ENCODE results near the gene KLHDC1. TPM values are rescaled to one million over a fixed set of nuclear protein-coding genes. Genes with fewer than 3 reads are reported as not detected.
"Not testable (repeated sequence)": the region's sequence is repeated elsewhere in the genome, so short reads cannot be mapped to it uniquely, and the experiment has no call there.

The KLHDC1 gene
- total RNA-seq, 2 donors from 2014 or later = 1.7 to 2.4 TPM

DNA sequence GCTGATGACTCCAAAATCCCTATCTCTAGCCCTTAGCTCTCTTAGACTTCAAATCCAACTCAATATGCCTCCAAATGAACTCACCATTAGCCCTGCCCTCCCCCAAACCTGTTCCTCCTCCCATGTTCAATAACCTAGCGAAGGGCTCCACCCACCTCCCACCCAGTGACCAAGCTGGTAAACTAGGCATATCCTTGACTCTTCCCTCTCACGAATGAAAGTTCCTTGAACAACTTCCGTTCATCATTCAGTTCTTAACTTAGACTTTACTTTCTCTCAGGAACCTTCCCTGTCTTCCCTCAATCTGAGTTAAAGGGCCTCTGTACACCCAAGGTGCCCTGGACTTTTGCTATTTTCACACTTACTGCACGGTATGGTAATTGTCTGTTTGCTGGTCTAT, 1.9 kb upstream of the KLHDC1 start:
- no peaks in the 10 kb centered on the region for H3K27me3 Mint-ChIP-seq
- ATAC-seq = no peak
- DNase-seq (ENCODE audit: low spot score) = no peak
- H3K36me3 Mint-ChIP-seq = peaks cover 5% of the 10 kb centered on the region
- no peak overlapping the region for H3K4me3 Mint-ChIP-seq
- no peaks in the 10 kb centered on the region for H3K9me3 Mint-ChIP-seq
- H3K27ac Mint-ChIP-seq = peak overlapping the region in 1 of 2 donors; percentile 5
- peaks cover 28 to 35% of the 10 kb centered on the region in 2 donors for H3K4me1 Mint-ChIP-seq (ENCODE audit: low read depth in 2 of 2)

DNA sequence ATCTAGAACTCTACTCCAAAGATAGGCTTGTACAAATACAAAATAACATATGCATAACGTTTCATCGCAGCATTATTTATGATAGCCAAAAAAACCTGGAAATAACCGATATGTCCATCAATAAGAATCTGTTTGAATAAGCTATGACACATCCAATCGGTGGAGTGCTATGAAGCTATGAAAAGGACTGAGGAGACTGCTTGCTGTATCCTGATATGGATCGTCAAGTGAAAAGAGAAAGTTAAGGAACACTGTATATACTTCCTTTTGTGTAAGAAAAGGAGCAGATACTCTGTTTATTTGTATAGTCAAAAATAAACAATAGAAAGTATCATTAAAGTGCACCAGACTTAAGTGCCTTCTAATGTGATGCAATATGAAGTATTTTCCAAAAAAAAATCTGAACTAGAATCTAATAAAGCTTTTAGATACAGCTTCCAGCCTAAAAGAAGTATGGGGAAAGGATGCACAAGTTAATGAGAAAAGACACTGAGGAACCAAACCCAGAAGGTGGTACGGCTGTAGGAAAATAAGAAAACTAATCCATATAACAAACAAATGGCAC, 645 bp upstream of the KLHDC1 start:
- Mint-ChIP-seq H3K27ac (peak overlapping the region; percentile 70 to 85), H3K4me3 (peak overlapping the region; percentile 80), H3K4me1 (ENCODE audit: low read depth in 2 of 2) (peaks cover 19 to 29% of the 10 kb centered on the region in 2 donors), H3K27me3 (no peaks in the 10 kb centered on the region), H3K36me3 (peaks cover 2% of the 10 kb centered on the region), H3K9me3 (no peaks in the 10 kb centered on the region)
- ATAC-seq (no peak), DNase-seq (ENCODE audit: low spot score) (no peak)

DNA sequence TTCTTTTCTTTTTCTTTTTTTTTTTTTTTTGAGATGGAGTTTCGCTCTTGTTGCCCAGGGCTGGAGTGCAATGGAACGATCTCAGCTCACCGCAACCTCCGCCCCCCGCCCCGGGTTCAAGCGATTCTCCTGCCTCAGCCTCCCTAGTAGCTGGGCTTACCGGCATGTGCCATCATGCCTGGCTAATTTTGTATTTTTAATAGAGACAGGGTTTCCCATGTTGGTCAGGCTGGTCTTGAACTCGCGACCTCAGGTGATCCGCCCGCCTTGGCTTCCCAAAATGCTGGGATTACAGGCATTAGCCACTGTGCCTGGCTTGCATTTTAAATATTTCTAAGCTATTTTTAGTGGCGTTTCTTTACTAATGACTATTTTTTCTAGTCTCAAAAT, 810 bp downstream of the KLHDC1 start:
- Mint-ChIP-seq H3K4me1 (ENCODE audit: low read depth in 2 of 2) (peaks cover 11 to 20% of the 10 kb centered on the region in 2 donors), H3K4me3 (peak overlapping the region; percentile 80), H3K27ac (peak overlapping the region; percentile 70 to 85)
- ATAC-seq; H3K36me3 Mint-ChIP-seq; H3K27me3 Mint-ChIP-seq; H3K9me3 Mint-ChIP-seq; DNase-seq (ENCODE audit: low spot score): not testable (repeated sequence)

DNA sequence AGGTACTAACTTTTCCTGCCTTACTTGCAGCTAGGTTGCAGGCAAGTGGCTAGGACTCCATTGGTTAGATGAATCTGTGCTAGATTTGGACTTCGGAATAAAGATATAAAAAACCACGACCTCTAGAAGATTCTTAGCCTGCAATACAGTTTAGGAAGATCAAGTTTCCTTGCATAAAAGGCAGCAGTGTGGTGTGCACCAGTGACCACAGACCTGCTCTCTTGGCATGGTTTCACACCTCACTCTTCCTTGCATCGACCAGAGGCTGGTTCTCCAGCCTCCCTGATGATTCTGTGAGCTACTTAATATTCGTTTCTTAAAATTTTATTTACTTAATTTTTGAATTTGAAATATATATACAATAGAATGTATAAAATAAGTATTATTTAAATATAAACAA, 9.8 kb downstream of the KLHDC1 start:
- no peak for DNase-seq (ENCODE audit: low spot score)
- no peaks in the 10 kb centered on the region for H3K27me3 Mint-ChIP-seq
- no peak for ATAC-seq
- no peaks in the 10 kb centered on the region for H3K9me3 Mint-ChIP-seq
- H3K4me1 Mint-ChIP-seq (ENCODE audit: low read depth in 2 of 2) = peaks cover 6 to 16% of the 10 kb centered on the region in 2 donors
- H3K4me3 Mint-ChIP-seq = no peak overlapping the region
- H3K27ac Mint-ChIP-seq = no peak overlapping the region
- H3K36me3 Mint-ChIP-seq = no peaks in the 10 kb centered on the region

DNA sequence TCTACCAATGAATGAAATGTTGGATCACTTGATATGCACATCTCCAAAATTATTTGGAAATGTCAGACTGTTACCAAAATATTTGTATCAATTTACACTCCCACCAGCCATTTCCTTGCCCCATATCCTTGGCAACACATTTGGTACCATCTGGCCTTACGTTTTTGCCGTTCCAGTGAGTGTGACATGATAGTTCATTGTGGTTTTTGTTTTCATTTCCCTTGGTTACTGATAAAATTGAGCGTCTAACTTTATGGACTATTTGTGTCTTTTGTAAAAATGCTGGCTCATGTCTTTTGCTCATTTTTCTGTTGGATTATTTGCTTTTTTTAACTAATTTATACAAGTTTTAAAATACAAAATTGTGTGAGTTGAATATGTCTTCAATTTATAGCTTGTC, 11.0 kb downstream of the KLHDC1 start:
- H3K27me3 Mint-ChIP-seq = no peaks in the 10 kb centered on the region

DNA sequence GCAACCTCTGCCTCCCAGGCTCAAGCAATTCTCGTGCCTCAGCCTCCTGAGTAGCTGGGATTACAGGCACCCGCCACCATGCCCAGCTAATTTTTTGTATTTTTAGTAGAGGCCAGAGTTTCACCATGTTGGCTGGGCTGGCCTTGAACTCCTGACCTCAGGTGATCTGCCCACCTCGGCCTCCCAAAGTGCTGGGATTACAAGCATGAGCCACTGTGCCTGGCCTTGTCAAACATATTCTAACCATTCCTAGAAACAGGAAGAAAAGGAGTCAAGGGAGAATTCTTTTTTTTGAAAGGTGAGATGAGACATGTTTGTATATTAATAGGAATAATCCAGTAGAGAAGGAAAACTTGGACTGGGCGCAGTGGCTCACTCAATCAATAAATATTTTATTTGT, 11.6 kb downstream of the KLHDC1 start:
- H3K9me3 Mint-ChIP-seq; H3K27me3 Mint-ChIP-seq; H3K27ac Mint-ChIP-seq; ATAC-seq; H3K4me3 Mint-ChIP-seq; H3K36me3 Mint-ChIP-seq; DNase-seq (ENCODE audit: low spot score): not testable (repeated sequence)
- peaks cover 6 to 16% of the 10 kb centered on the region in 2 donors for H3K4me1 Mint-ChIP-seq (ENCODE audit: low read depth in 2 of 2)

More for the DNA sequence above, 11.0 kb downstream of the KLHDC1 start:
- no peaks in the 10 kb centered on the region for H3K9me3 Mint-ChIP-seq
- DNase-seq (ENCODE audit: low spot score) = no peak
- H3K4me1 Mint-ChIP-seq (ENCODE audit: low read depth in 2 of 2) = peaks cover 6 to 16% of the 10 kb centered on the region in 2 donors
- no peaks in the 10 kb centered on the region for H3K36me3 Mint-ChIP-seq
- H3K4me3 Mint-ChIP-seq = no peak overlapping the region
- no peak for ATAC-seq
- H3K27ac Mint-ChIP-seq = no peak overlapping the region

DNA sequence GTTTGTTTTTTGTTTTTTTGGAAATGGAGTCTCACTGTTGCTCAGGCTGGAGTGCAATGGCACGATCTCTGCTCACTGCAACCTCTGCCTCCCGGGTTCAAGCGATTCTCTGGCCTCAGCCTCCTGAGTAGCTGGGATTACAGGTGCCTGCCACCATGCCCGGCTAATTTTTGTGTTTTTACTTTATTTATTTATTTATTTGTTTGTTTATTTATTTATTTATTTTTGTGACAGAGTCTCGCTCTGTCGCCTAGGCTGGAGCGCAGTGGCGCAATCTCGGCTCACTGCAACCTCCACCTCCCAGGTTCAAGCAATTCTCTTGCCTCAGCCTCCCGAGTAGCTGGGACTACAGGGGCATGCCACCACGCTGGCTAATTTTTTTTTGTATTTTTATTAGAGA, 18.1 kb downstream of the KLHDC1 start:
- not testable (repeated sequence) for H3K27me3 Mint-ChIP-seq; ATAC-seq; H3K27ac Mint-ChIP-seq; H3K9me3 Mint-ChIP-seq; H3K4me1 Mint-ChIP-seq (ENCODE audit: low read depth in 2 of 2); DNase-seq (ENCODE audit: low spot score); H3K36me3 Mint-ChIP-seq; H3K4me3 Mint-ChIP-seq

DNA sequence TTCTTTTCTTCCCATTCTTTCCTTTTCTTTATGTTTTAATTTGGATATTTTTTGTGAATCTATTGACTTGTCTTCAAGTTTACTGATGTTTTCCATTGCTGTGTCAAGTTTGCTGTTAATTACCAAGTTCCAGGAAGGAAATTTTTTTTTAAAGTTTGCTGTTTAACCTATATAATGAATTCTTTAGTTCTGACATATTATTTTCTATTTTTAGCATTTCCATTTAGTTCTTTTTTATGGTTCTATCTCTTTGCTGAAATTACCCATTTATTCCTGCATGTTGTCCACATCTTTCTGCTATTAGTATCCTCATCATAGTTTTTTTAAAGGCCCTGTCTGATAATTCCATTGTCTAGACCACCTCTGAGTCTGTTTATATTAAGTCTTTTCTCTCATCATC, 27.8 kb downstream of the KLHDC1 start:
- Mint-ChIP-seq H3K4me1 (ENCODE audit: low read depth in 2 of 2) (no peaks in the 10 kb centered on the region), H3K36me3 (peaks cover 20% of the 10 kb centered on the region), H3K9me3 (no peaks in the 10 kb centered on the region), H3K27me3 (no peaks in the 10 kb centered on the region), H3K27ac (no peak overlapping the region), H3K4me3 (no peak overlapping the region)
- ATAC-seq = no peak
- DNase-seq (ENCODE audit: low spot score) = no peak

DNA sequence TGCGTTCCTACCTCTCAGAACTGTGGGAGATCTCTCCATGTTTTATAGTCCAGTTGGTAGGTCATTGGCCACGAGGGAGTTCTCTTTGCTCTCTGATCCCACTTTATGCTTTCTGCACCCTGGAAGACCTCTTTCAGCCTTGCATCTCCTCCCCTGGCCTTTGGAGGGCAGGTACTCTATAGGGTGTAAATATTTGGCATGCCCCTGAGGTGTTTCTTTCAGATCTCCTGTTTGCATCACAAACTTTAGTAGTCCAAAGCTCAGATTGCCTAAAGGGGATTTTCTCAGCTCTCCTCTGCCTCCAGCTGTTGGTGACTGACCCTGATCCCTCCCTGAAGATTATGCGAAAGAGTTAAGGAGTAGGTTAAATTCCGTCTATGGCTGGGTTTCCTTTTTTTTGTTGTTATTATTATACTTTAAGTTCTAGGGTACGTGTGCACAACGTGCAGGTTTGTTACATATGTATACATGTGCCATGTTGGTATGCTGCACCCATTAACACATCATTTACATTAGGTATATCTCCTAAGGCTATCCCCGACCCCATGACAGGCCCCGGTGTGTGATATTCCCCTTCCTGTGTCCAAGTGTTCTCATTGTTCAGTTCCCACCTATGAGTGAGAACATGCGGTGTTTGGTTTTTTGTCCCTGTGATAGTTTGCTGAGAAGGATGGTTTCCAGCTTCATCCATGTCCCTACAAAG, 29.0 kb downstream of the KLHDC1 start:
- not testable (repeated sequence) for DNase-seq (ENCODE audit: low spot score); H3K9me3 Mint-ChIP-seq; H3K27ac Mint-ChIP-seq; H3K27me3 Mint-ChIP-seq; H3K4me1 Mint-ChIP-seq (ENCODE audit: low read depth in 2 of 2); H3K4me3 Mint-ChIP-seq; ATAC-seq
- peaks cover 20% of the 10 kb centered on the region for H3K36me3 Mint-ChIP-seq

DNA sequence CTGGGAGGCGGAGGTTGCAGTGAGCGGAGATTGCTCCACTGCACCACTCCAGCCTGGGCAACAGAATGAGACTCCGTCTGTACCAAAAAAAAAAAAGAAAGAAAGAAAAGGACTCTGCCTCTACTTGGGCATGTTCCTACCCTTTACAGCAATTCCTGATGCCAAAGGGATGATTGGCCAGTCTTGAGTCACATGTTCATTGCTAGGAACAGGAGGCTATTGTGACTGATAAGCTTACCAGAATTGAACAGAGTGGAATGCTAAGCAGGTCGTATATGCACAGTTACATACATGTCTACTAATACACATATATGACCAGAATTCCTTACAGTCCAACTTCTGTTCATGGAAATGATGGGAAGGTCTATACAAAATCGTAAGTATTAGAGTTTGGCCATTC, 34.3 kb downstream of the KLHDC1 start:
- DNase-seq (ENCODE audit: low spot score) (no peak), ATAC-seq (no peak)
- Mint-ChIP-seq H3K27me3 (no peaks in the 10 kb centered on the region), H3K27ac (no peak overlapping the region), H3K4me3 (no peak overlapping the region), H3K9me3 (no peaks in the 10 kb centered on the region), H3K4me1 (ENCODE audit: low read depth in 2 of 2) (no peaks in the 10 kb centered on the region), H3K36me3 (peaks cover 1% of the 10 kb centered on the region)

DNA sequence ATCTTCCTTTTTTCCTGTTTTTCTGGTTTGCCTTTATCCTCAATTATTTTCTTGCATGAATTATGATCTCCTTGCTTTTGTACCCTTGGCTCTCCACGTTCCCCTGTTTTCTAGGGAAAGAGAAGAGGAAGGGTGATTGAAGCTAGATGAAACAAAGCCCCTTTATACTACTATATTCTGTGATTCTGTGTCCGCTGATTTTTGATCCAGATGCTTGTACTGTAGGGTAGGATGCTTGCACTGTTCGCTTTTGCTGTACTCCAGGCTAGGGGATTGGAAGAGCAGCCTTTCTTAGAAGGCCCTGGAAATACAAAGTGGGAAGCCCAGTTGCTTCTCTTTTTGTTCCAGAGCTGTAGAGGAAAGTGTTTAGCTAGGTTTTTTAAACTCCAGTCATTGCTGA, 40.0 kb downstream of the KLHDC1 start:
- Mint-ChIP-seq H3K36me3 (no peaks in the 10 kb centered on the region), H3K27me3 (no peaks in the 10 kb centered on the region), H3K4me1 (ENCODE audit: low read depth in 2 of 2) (no peaks in the 10 kb centered on the region), H3K4me3 (no peak overlapping the region), H3K9me3 (no peaks in the 10 kb centered on the region), H3K27ac (no peak overlapping the region)
- ATAC-seq (no peak), DNase-seq (ENCODE audit: low spot score) (no peak)

DNA sequence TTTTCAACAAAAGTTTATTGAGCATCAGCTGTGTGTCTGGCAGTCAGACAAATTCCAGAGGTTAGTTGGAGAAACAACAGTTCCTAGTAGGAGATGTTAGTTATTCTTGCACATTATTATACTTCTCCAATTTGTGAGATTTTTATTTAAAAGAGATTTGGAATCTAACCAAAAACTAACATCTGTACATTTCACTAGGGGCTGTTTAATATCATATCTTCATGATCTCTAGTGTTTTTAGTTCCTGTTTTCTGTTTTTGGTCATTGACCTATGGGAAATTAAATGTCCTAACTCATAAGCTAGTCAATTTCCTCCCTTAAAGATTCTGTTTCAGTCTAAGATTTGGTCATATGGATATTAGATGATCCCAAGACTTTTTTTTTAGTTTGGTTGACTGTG, 40.9 kb downstream of the KLHDC1 start:
- ATAC-seq = no peak
- Mint-ChIP-seq H3K36me3 (no peaks in the 10 kb centered on the region), H3K27me3 (no peaks in the 10 kb centered on the region), H3K27ac (no peak overlapping the region), H3K4me3 (no peak overlapping the region), H3K9me3 (no peaks in the 10 kb centered on the region), H3K4me1 (ENCODE audit: low read depth in 2 of 2) (no peaks in the 10 kb centered on the region)
- DNase-seq (ENCODE audit: low spot score) = no peak

DNA sequence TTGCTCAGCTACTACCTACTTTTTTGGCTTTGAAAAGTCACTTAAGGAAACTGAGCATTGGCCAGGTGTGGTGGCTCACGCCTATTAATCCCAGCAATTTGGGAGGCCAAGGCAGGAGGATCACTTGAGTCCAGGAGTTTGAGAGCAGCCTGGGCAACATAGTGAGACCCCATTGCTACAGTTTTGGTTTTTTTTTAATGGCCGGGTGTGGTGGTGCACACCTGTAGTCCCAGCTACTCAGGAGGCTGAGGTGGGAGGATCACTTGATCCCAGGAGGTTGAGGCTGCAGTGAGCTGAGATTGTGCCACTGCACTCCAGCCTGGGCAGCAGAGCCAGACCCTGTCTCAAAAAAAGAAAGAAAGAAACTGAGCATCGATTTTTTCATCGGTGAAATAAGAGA, 42.7 kb downstream of the KLHDC1 start:
- DNase-seq (ENCODE audit: low spot score); H3K27ac Mint-ChIP-seq; H3K27me3 Mint-ChIP-seq; H3K36me3 Mint-ChIP-seq; ATAC-seq; H3K9me3 Mint-ChIP-seq; H3K4me3 Mint-ChIP-seq; H3K4me1 Mint-ChIP-seq (ENCODE audit: low read depth in 2 of 2): not testable (repeated sequence)

DNA sequence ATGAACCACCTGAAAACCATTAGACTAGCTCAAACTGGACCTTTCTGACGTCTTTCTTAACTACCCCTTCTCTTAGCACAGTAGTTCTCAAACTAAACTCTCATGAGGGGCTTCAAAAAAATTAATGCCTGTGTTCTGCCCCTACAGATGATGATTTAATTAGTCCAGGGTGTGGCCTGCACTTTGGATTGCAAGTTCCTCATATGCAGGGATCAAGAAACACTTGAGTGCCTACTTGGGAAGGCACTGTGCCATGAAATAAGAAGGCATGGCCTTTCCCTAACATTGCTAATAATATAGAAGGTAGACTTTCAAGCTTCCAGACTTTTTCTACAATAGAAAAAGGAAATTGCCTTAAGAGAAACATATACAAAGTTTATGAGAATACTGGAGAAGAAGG, 52.3 kb downstream of the KLHDC1 start:
- no peak overlapping the region for H3K4me3 Mint-ChIP-seq
- peaks cover 8% of the 10 kb centered on the region for H3K36me3 Mint-ChIP-seq
- H3K27me3 Mint-ChIP-seq = no peaks in the 10 kb centered on the region
- H3K9me3 Mint-ChIP-seq = no peaks in the 10 kb centered on the region
- no peak overlapping the region for H3K27ac Mint-ChIP-seq
- DNase-seq (ENCODE audit: low spot score) = no peak
- no peak for ATAC-seq
- no peaks in the 10 kb centered on the region for H3K4me1 Mint-ChIP-seq (ENCODE audit: low read depth in 2 of 2)

DNA sequence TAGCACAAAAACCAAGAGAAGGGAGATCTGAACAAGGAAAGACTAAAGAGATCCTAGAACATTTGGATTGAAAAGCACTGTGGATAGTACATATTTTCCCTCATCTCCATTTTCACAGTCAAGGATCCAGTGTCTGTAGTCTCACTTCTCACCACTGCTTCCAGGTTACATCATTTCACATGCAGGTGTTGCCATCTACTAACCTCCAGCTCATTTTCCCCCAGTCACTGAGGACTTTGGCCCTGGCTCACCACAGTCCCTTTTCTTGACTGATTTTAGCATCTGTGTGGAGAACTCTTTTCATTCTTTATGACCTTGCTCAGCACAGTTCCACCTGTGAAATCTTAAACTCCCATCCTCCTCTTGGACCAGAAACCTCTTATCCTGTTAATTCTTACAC, 53.6 kb downstream of the KLHDC1 start:
- H3K4me1 Mint-ChIP-seq (ENCODE audit: low read depth in 2 of 2); H3K4me3 Mint-ChIP-seq; DNase-seq (ENCODE audit: low spot score); H3K36me3 Mint-ChIP-seq; H3K9me3 Mint-ChIP-seq; ATAC-seq; H3K27me3 Mint-ChIP-seq; H3K27ac Mint-ChIP-seq: not testable (repeated sequence)

All from natural killer cell treated with Interleukin-12 subunit alpha and Interleukin-12 subunit beta and Interleukin-15 and Interleukin-18, amount 100 ng/mL, for 72 hours (primary cell).